ENCODE results near the gene AP4S1.
"Not testable (repeated sequence)": the region's sequence is repeated elsewhere in the genome, so short reads cannot be mapped to it uniquely, and the experiment has no call there.

AP4S1 gene

DNA sequence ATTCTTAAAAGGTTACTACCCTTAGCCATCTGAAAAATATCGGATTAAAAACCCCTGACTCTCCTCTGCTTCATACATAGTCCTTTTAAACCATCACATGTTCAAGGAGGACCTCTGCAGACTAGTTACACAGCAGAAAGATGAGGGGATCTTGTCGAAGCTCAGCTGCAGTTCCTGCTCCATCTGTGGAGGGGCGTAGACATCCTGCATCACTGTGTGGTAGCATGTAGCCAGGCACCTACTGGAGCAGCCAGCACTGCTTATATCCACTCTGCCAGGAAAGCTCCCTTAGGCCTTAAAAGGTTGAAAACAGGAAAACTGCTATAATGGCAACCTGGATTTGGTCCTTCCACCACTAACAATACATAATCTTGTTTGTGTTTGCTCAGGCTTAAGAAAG is 58.3 kb downstream of the AP4S1 start:
- no peaks in the 10 kb centered on the region for H3K9me3 Mint-ChIP-seq

DNA sequence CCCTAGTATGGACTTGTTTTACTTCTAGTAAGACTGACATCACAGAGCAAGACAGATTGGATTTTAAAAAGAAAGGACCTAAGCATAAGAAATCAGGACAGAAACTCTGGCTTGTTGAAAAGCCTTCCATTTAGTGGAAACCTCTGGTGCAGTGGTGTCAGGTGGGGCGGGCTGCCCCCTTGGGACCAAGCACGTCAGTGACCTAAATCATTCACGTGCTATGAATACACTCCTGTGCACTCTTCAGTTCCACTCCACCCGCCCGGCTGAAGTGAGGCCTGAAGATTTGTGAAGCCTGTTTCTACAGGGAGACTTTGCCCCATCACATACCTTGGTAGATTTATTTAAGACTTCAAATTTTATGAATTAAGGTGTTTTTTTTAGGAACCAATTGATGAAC is 58.9 kb downstream of the AP4S1 start:
- ATAC-seq (no peak), DNase-seq (no peak)
- Mint-ChIP-seq H3K27me3 (no peaks in the 10 kb centered on the region), H3K9me3 (no peaks in the 10 kb centered on the region), H3K27ac (no peak overlapping the region), H3K4me3 (no peak overlapping the region), H3K4me1 (no peaks in the 10 kb centered on the region)

More for the DNA sequence above, 58.3 kb downstream of the AP4S1 start:
- H3K4me1 Mint-ChIP-seq: no peaks in the 10 kb centered on the region
- ATAC-seq (no peak), DNase-seq (no peak)
- H3K27me3 Mint-ChIP-seq: no peaks in the 10 kb centered on the region
- H3K4me3 Mint-ChIP-seq: no peak overlapping the region
- no peak overlapping the region for H3K27ac Mint-ChIP-seq

DNA sequence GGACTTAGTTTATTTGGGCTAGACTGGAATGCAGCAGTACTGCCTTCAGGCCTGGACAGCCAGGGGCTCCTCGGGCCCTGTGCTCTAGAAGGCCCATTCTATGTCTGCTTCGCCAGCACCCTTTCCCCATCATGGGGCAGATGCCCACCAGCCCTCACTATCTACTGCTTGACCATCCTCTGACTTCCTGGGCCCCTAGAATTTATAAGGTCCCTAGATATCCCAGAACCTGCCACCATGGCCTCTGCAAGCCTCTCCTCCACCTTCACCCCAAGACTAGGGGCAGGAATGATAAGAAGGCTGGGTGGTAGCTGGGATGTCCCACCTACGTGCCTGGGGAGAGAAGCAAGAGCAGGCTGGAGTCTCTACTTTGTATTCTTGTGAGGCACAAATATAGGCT is 59.6 kb downstream of the AP4S1 start:
- H3K27ac Mint-ChIP-seq: no peak overlapping the region

DNA sequence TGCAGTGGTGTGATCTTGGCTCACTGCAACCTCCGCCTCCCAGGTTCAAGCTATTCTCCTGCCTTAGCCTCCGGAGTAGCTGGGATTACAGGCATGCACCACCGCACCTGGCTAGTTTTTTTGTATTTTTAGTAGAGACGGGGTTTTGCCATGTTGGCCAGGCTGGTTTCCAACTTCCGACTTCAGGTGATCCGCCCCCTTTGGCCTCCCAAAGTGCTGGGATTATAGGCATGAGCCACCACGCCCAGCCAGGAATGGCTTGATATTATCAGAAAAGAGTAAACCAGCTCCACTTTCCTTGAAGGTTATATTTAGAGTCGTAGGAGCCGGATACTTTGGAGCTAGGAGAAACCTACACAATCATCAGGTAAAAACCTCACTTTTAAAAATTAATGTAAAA is 61.0 kb downstream of the AP4S1 start:
- H3K27me3 Mint-ChIP-seq, H3K4me1 Mint-ChIP-seq, H3K9me3 Mint-ChIP-seq, ATAC-seq, H3K27ac Mint-ChIP-seq, DNase-seq, H3K4me3 Mint-ChIP-seq: not testable (repeated sequence)

More for the DNA sequence above, 59.6 kb downstream of the AP4S1 start:
- no peaks in the 10 kb centered on the region for H3K9me3 Mint-ChIP-seq
- H3K4me1 Mint-ChIP-seq: no peaks in the 10 kb centered on the region
- ATAC-seq (no peak), DNase-seq (no peak)
- H3K27me3 Mint-ChIP-seq: no peaks in the 10 kb centered on the region
- no peak overlapping the region for H3K4me3 Mint-ChIP-seq

DNA sequence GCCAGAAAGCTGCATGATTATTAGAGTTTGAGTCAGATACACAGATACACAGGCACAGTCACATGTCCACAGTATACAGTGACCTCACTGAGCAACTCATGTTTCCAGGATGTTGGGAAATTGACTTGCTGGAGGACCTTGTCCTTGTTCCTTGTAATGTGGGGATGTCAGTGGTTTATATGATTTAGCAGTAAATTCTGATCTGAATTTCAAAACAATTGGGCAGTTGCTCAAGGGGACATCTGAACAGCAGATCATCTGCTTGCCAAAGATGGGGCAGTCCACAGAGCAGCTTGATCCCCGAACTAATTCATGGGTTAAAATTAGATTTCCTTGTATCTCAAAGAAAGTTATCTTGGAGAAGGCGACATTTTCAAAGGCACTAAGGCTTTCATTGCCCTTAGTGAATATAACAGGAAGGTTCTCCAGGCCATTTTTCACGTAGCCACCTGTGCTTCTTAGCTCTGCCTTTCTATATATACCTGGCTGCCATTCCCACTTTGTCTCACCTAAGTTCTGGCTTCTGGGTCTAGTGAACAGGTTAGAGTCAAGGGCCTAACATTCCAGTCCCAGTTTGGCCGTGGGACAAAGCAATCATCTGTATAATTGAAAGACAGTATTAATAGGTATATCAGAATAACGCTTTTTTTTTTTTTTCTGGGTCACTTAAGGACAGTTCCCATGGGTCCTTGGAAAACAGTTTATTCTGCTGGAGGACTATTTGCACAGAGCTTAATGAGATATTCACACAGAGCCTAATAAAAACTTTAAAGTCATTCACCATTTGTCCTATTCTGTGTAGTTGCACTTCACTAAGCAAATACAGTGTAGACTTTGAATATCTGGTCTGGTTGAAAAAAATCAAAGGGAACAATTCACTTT is 65.7 kb downstream of the AP4S1 start:
- no peak overlapping the region for H3K4me3 Mint-ChIP-seq
- H3K4me1 Mint-ChIP-seq: no peaks in the 10 kb centered on the region
- H3K27ac Mint-ChIP-seq: peak overlapping the region in 1 of 2 donors; percentile 20
- no peaks in the 10 kb centered on the region for H3K27me3 Mint-ChIP-seq
- no peaks in the 10 kb centered on the region for H3K9me3 Mint-ChIP-seq
- DNase-seq: no peak
- ATAC-seq: no peak

DNA sequence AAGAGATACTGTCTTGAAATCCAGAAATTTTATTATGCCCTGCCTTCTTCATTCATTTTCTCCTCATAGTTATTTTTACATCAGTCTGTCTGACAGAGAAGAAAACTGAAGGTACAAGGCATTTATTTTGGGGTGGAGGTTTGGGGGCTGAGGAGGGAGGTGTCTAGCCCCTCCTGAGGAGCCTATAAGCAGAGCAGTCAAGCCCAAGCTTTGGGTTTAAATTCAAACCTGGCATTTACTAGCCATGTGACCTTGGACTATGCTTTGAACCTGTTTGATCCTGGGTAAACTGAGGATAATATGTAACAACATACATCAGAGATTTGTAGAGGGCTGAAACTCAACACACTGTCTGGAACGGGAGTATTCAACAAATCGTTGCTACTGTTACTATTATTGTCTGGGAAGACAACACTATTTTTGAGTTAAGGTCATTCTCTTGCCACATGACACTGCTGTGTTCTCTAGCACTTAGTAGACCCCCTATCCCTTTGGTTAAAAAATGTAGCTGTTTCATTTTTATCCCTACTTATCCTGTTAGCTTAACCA is 66.8 kb downstream of the AP4S1 start:
- DNase-seq: no peak
- no peak overlapping the region for H3K27ac Mint-ChIP-seq
- H3K27me3 Mint-ChIP-seq: no peaks in the 10 kb centered on the region
- no peaks in the 10 kb centered on the region for H3K9me3 Mint-ChIP-seq
- H3K4me3 Mint-ChIP-seq: no peak overlapping the region
- ATAC-seq: no peak
- H3K4me1 Mint-ChIP-seq: no peaks in the 10 kb centered on the region

DNA sequence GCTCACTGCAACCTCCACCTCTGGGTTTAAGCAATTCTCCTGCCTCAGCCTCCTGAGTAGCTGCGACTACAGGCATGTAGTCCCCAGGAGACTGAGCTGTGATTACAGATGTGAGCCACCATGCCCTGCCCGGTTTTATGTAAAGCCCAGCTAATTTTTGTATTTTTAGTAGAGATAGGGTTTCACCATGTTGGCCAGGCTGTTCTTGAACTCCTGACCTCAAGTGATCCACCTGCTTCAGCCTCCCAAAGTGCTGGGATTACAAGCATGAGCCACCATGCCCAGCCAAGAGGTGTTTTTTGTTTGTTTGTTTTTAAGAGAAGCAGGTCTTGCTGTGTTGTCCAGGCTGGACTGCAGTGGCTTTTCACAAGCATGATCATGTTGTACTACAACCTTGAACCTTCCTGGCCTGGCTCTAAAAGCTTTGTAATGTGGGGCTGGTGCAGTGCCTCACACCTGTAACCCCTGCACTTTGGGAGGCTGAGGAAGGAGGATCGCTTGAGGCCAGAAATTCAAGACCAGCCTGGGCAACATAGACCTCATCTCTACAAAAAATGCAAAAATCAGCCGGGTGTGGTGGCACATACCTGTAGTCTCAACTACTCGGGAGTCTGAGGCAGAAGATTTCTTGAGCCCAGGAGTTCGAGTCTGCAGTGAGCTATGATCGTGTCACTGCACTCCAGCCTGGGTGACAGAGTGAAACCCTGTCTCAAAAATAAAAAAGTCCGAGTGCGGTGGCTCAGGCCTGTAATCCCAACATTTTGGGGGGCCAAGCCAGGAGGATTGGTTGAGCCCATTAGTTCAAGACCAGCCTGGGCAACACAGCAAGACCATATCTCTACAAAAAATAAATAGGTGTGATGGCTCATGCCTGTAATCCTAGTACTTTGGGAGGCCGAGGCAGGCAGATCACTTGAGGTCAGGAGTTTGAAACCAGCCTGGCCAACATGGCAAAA is 68.7 kb downstream of the AP4S1 start:
- H3K4me3 Mint-ChIP-seq, ATAC-seq, H3K27ac Mint-ChIP-seq, H3K27me3 Mint-ChIP-seq, H3K4me1 Mint-ChIP-seq, H3K9me3 Mint-ChIP-seq, DNase-seq: not testable (repeated sequence)

DNA sequence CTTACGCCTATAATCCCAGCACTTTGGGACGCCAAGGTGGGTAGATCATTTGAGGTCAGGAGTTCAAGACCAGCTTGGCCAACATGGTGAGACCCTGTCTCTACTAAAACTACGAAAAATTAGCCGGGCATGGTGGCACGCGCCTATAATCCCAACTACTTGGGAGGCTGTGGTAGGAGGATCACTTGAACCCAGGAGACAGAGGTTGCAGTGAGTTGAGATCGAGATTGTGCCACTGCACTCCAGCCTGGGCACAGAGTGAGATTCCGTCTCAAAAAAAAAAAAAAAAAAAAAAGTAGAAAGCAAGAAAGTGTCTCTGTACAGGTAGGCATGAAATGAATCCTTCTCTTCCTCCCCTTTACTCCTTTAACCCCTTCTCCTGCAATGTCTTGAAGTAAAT is 70.4 kb downstream of the AP4S1 start:
- H3K27me3 Mint-ChIP-seq, ATAC-seq, H3K9me3 Mint-ChIP-seq, H3K4me1 Mint-ChIP-seq, H3K27ac Mint-ChIP-seq, DNase-seq, H3K4me3 Mint-ChIP-seq: not testable (repeated sequence)

DNA sequence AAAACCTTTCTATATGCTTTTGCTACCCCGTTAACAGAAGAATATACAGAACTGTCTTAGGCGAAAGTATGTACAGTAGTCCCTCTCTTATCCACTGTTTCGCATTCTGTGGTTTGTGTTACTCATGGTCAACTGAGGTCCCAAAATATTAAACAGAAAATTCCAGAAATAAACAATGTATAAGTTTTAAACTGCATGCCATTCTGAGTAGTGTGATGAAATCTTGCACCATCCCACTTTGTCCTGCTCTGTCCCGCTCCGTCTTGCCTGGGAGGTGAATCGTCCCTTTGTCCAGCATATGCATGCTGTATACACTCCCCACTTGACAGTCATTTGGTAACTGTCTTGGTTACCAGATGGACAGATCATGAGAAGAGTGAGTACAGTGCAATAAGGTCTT is 70.8 kb downstream of the AP4S1 start:
- DNase-seq: no peak
- no peak for ATAC-seq
- no peaks in the 10 kb centered on the region for H3K4me1 Mint-ChIP-seq
- no peaks in the 10 kb centered on the region for H3K9me3 Mint-ChIP-seq
- peak overlapping the region in 1 of 2 donors; percentile 93 for H3K27ac Mint-ChIP-seq
- H3K4me3 Mint-ChIP-seq: no peak overlapping the region
- no peaks in the 10 kb centered on the region for H3K27me3 Mint-ChIP-seq

DNA sequence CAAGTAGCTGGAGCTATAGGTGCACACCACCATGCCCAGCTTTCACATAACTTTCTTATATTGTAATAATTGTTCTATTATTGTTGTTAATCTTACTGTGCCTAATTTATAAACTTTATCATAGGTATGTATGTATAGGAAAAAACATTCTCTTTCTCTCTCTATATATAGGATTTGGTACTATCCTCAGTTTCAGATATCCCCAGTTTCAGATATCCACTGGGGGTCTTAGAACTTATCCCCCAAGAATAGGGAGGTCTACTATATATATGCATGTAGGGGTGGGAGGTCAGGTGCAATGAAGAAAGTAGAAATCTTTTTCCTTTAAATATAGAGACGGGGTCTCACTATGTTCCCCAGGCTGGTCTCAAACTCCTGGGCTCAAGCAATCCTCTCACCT is 71.6 kb downstream of the AP4S1 start:
- Mint-ChIP-seq H3K4me3 (no peak overlapping the region), H3K27ac (peak overlapping the region in 1 of 2 donors; percentile 19)
- DNase-seq: no peak

DNA sequence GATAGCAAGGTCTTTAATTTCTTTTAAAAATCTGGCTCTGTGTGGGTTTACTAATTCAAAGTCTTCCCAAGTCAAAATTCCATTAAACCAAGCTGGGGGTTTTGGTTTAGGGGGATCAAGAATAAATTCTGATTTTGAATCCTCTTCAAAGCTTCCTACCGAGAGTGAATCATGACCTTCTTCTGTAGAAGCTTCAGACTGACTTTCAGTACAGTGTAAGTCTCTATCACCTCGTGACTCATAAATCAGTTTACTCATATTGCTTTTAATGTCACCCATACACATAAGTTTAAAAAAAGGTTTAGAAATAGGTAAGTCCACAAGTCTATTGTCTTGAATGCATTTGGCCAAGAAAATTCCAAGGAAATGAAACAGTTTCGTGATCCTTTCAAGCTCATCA is 81.3 kb downstream of the AP4S1 start:
- ATAC-seq: peak; percentile 68
- peak overlapping the region in 1 of 2 donors; percentile 84 for H3K27ac Mint-ChIP-seq

More for the DNA sequence above, 71.6 kb downstream of the AP4S1 start:
- Mint-ChIP-seq H3K4me1 (no peaks in the 10 kb centered on the region), H3K9me3 (no peaks in the 10 kb centered on the region), H3K27me3 (no peaks in the 10 kb centered on the region)
- ATAC-seq: no peak

DNA sequence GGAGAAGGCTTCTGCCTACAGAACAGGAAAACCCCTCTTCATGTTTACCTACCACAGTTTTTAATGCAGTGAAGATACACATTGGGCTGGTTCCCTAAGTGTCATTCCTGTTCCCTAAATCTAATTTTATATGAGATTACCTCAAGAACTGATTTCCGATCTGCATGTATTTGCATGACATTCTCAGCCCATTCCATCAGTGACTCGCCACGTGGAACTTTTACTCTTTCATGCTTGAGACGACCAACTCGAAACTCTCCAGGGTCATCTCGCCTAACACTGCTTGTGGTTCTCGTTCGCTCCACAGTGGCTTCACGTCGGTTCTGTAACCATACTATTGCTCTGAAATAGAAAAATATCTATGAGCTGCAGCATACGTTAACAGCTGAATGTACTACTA is 83.8 kb downstream of the AP4S1 start:
- DNase-seq: no peak
- H3K4me1 Mint-ChIP-seq: no peaks in the 10 kb centered on the region
- no peak overlapping the region for H3K27ac Mint-ChIP-seq
- H3K9me3 Mint-ChIP-seq: no peaks in the 10 kb centered on the region
- H3K4me3 Mint-ChIP-seq: no peak overlapping the region
- ATAC-seq: no peak
- no peaks in the 10 kb centered on the region for H3K27me3 Mint-ChIP-seq

More for the DNA sequence above, 81.3 kb downstream of the AP4S1 start:
- Mint-ChIP-seq H3K9me3 (no peaks in the 10 kb centered on the region), H3K4me1 (no peaks in the 10 kb centered on the region), H3K4me3 (no peak overlapping the region), H3K27me3 (no peaks in the 10 kb centered on the region)
- no peak for DNase-seq

DNA sequence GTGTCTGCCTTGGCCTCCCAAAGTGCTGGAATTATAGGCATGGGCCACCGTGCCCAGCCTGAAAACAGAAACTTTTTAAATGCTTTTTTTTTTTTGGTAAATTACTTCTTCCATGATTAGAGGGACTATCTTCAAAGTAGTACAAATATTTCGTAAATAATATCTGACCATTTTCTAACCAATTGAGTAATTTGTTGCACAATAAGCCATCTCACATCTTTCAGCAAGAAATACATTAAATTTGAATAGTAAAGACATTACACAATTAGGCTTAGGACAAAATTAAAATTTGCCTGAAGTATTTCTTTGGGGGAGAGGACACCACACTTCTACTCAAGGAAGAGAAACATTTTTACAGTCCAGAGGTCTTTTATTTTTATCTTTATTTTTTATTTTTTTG is 85.4 kb downstream of the AP4S1 start:
- Mint-ChIP-seq H3K4me1 (no peaks in the 10 kb centered on the region), H3K9me3 (no peaks in the 10 kb centered on the region), H3K27me3 (no peaks in the 10 kb centered on the region), H3K4me3 (no peak overlapping the region), H3K27ac (peak overlapping the region in 1 of 2 donors; percentile 34)
- ATAC-seq: no peak
- no peak for DNase-seq

DNA sequence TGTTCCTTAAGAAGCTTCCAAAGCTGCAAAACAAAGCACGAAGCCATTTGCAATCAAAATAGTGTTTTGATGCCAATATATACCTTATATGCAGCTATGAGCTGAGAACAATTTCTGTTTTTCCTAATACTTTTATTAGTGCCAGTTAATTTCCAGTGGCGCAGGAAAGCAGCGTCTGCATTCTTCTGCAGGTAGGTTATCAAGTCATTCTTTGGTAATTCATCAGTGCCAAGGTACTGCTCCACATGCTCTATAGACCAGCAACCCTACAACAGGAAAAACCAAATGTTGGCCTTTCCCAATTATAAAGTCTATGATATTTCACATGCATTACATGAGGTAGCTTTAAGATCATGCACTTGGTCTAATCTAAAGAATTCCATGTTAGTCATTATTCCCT is 88.3 kb downstream of the AP4S1 start:
- ATAC-seq: no peak
- Mint-ChIP-seq H3K4me3 (no peak overlapping the region), H3K9me3 (no peaks in the 10 kb centered on the region), H3K27ac (no peak overlapping the region), H3K27me3 (no peaks in the 10 kb centered on the region), H3K4me1 (no peaks in the 10 kb centered on the region)
- DNase-seq: no peak

DNA sequence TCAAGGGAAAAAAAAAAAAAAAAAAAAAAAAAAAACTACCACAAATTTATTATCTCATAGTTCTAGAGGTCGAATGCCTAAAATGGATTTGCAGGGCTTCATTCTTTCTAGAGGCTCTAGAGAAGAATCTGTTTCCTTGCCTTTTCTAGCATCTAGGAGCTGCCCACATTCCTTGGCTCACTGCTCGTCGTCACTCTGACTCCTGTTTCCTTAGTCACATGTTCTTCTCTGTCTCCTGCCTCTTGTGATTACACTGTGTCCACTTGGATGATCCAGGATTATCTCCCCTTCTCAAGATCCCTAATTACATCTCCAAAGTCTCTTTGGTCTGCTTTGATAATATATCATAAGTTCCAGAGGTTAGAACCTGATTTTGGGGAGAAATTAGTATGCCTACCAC is 93.4 kb downstream of the AP4S1 start:
- Mint-ChIP-seq H3K27ac (peak overlapping the region in 1 of 2 donors; percentile 5), H3K9me3 (no peaks in the 10 kb centered on the region), H3K27me3 (no peaks in the 10 kb centered on the region), H3K4me3 (no peak overlapping the region), H3K4me1 (peaks cover 1% of the 10 kb centered on the region)
- DNase-seq (no peak), ATAC-seq (no peak)
